ENCODE data around the gene ATP6V1A. TPM values are rescaled to one million over a fixed set of nuclear protein-coding genes. Genes with fewer than 3 reads are reported as not detected.

Gene ATP6V1A
- total and polyA plus RNA-seq, 10 donors: 13.3 to 109 (median 81.8) TPM

GRCh38 chr3:113776564-113776963 is 29.7 kb downstream of the ATP6V1A start:
- H3K36me3 ChIP-seq: peaks cover 0 to 28% (median 0%) of the 10 kb centered on the region in 6 donors
- H3K27me3 ChIP-seq (replicated peaks in 1 of 7): no peaks in the 10 kb centered on the region
- no peak for DNase-seq
- no peak overlapping the region for H3K4me3 ChIP-seq
- peaks cover 0 to 4% (median 0%) of the 10 kb centered on the region in 6 donors for H3K4me1 ChIP-seq
- H3K27ac ChIP-seq: no peak overlapping the region
- 87 to 97% (median 94%) methylated on average over 3 of the region's 3 CpGs for WGBS, 5 donors
- intact Hi-C loops (cut with DNase I; ENCODE audit: low total_unique reads): no loop called here
- no peaks in the 10 kb centered on the region for H3K9me3 ChIP-seq
- no peak for TF ChIP-seq POLR2A (IDR thresholded peaks at IDR 0.05)
- no peak for TF ChIP-seq POLR2AphosphoS5 (IDR thresholded peaks at IDR 0.05)
- no peak for TF ChIP-seq CTCF (IDR thresholded peaks at IDR 0.05 in 8 of 11, conservative IDR thresholded peaks at IDR 0.05 in 3 of 11)

- Histone ChIP-seq H3K4me3 (peak overlapping the region in 1 of 8 donors; percentile 12), H3K9me3 (no peaks in the 10 kb centered on the region), H3K27ac (peak overlapping the region; percentile 37 to 77 (median 68)), H3K4me1 (peaks cover 9 to 27% (median 14%) of the 10 kb centered on the region in 6 donors), H3K27me3 (replicated peaks in 1 of 7) (no peaks in the 10 kb centered on the region), H3K36me3 (peaks cover 0 to 66% (median 21%) of the 10 kb centered on the region in 6 donors)
- intact Hi-C loops (cut with DNase I; ENCODE audit: low total_unique reads): no loop called here
- TF ChIP-seq POLR2AphosphoS5 (IDR thresholded peaks at IDR 0.05) (no peak), CTCF (IDR thresholded peaks at IDR 0.05 in 8 of 11, conservative IDR thresholded peaks at IDR 0.05 in 3 of 11) (no peak), POLR2A (IDR thresholded peaks at IDR 0.05) (no peak)
- DNase-seq: no peak
These were observed 36.6 kb downstream of the ATP6V1A start for GRCh38 chr3:113783463-113783862.

GRCh38 chr3:113783980-113784379 is 37.1 kb downstream of the ATP6V1A start:
- TF ChIP-seq CTCF (IDR thresholded peaks at IDR 0.05 in 8 of 11, conservative IDR thresholded peaks at IDR 0.05 in 3 of 11) (no peak), POLR2A (IDR thresholded peaks at IDR 0.05) (no peak), POLR2AphosphoS5 (IDR thresholded peaks at IDR 0.05) (no peak)
- Histone ChIP-seq H3K27me3 (replicated peaks in 1 of 7) (no peaks in the 10 kb centered on the region), H3K4me1 (peaks cover 9 to 32% (median 16%) of the 10 kb centered on the region in 6 donors), H3K9me3 (no peaks in the 10 kb centered on the region), H3K36me3 (peaks cover 0 to 71% (median 26%) of the 10 kb centered on the region in 6 donors), H3K4me3 (peak overlapping the region in 1 of 8 donors; percentile 12), H3K27ac (peak overlapping the region; percentile 11 to 77 (median 68))
- no peak for DNase-seq
- intact Hi-C loops (cut with DNase I; ENCODE audit: low total_unique reads): no loop called here
- WGBS, 5 donors: 31 to 39% (median 38%) methylated on average over 4 of the region's 4 CpGs

GRCh38 chr3:113791381-113791780 is 44.5 kb downstream of the ATP6V1A start:
- no peak for TF ChIP-seq POLR2AphosphoS5 (IDR thresholded peaks at IDR 0.05)
- no peak for TF ChIP-seq POLR2A (IDR thresholded peaks at IDR 0.05)
- TF ChIP-seq CTCF (IDR thresholded peaks at IDR 0.05 in 8 of 11, conservative IDR thresholded peaks at IDR 0.05 in 3 of 11): no peak
- intact Hi-C loops (cut with DNase I; ENCODE audit: low total_unique reads): no loop called here
- Histone ChIP-seq H3K27ac (no peak overlapping the region), H3K4me3 (no peak overlapping the region), H3K27me3 (replicated peaks in 1 of 7) (no peaks in the 10 kb centered on the region), H3K36me3 (peaks cover 0 to 100% (median 72%) of the 10 kb centered on the region in 6 donors), H3K9me3 (no peaks in the 10 kb centered on the region), H3K4me1 (peaks cover 0 to 8% (median 3%) of the 10 kb centered on the region in 6 donors)
- DNase-seq: no peak

All from spleen (tissue), 11 donors.